IPS-NIHi7 (cell line): Measurements from ENCODE around the gene FYN.

ENCODE experiments used
- DNase-seq: peaks from one replicate; pipeline ENCODE4 v3.0.0; 2012; ENCODE audit warnings: mixed read lengths; ENCODE audit errors: extremely low spot score

The FYN gene

GRCh38 chr6:111748231-111748647, 125.0 kb downstream of the FYN start:
- no peak for DNase-seq

GRCh38 chr6:111747829-111748228, 125.4 kb downstream of the FYN start:
- DNase-seq, result no peak

- DNase-seq, result no peak
Observed at GRCh38 chr6:111747396-111747795, 125.9 kb downstream of the FYN start.

GRCh38 chr6:111746983-111747382, 126.3 kb downstream of the FYN start:
- no peak for DNase-seq

- DNase-seq, result no peak
Observed at GRCh38 chr6:111745636-111746035, 127.6 kb downstream of the FYN start.

GRCh38 chr6:111745186-111745585, 128.1 kb downstream of the FYN start:
- DNase-seq, result no peak

GRCh38 chr6:111743862-111744692, 129.2 kb downstream of the FYN start:
- DNase-seq, result no peak

GRCh38 chr6:111743360-111743759, 129.9 kb downstream of the FYN start:
- no peak for DNase-seq

- DNase-seq, result no peak
Observed at GRCh38 chr6:111741177-111741952, 131.9 kb downstream of the FYN start.

GRCh38 chr6:111740506-111740905, 132.7 kb downstream of the FYN start:
- DNase-seq, result no peak

- no peak for DNase-seq
Observed at GRCh38 chr6:111739257-111739696, 134.0 kb downstream of the FYN start.

GRCh38 chr6:111738631-111739030, 134.6 kb downstream of the FYN start:
- DNase-seq, result no peak

GRCh38 chr6:111738156-111738555, 135.1 kb downstream of the FYN start:
- no peak for DNase-seq

GRCh38 chr6:111737065-111737521, 136.2 kb downstream of the FYN start:
- DNase-seq, result no peak

GRCh38 chr6:111736005-111736608, 137.1 kb downstream of the FYN start:
- DNase-seq, result no peak

- DNase-seq, result no peak
Observed at GRCh38 chr6:111734068-111735061, 138.9 kb downstream of the FYN start.

- no peak for DNase-seq
Observed at GRCh38 chr6:111732390-111732789, 140.9 kb downstream of the FYN start.

GRCh38 chr6:111731456-111732195, 141.6 kb downstream of the FYN start:
- peak; percentile 39 for DNase-seq

GRCh38 chr6:111730864-111731263, 142.4 kb downstream of the FYN start:
- no peak for DNase-seq

- peak; percentile 37 for DNase-seq
Observed at GRCh38 chr6:111727802-111728201, 145.4 kb downstream of the FYN start.
